IPS DF 19.7 (cell line): ENCODE data around the gene KIAA0319L.
A peak's percentile ranks its signal among the peaks of the same experiment; 100 is the strongest.
"Not testable (repeated sequence)": the region's sequence is repeated elsewhere in the genome, so short reads cannot be mapped to it uniquely, and the experiment has no call there.

Source experiments
- DNase-seq: peaks from one replicate; pipeline ENCODE4 v3.0.0-alpha.2; 2013; ENCODE audit warnings: low read depth, low spot score

KIAA0319L gene

DNA sequence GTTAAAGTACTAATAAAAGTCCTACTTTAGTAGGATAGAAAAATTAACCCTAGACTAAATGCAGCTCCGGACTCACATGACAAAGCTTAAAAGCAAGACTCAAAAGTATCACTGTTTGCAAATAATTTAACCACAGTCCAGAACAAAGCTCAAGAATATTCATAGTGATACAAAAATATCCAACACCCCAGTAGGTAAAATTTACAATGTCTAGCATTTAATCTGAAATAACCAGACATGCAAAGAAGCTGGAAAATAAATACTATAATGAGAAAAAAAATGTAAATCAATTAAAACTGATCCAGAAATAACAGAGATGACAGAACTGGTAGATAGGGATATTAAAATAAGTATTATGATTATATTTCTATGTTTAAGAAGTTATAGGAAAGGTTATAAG, 67.0 kb downstream of the KIAA0319L start:
- no peak for DNase-seq

DNA sequence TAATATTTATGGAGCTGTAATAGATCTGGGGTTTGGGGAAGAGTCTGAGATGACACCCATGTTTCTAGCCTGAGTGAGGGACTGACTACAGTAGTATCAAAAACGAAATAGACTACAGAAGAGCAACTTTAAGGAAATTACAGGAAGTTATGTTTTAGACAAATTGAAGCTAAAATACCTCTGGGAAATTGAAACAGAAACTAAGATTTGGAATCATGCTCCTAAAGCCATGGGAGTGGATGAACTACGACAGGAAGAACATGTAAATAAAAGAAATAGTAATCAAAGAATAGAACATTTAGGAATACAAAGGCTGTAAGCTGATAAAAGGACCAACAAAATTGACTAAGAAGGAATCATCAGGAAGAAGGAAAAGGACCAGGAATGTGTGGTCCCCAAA, 68.9 kb downstream of the KIAA0319L start:
- no peak for DNase-seq

DNA sequence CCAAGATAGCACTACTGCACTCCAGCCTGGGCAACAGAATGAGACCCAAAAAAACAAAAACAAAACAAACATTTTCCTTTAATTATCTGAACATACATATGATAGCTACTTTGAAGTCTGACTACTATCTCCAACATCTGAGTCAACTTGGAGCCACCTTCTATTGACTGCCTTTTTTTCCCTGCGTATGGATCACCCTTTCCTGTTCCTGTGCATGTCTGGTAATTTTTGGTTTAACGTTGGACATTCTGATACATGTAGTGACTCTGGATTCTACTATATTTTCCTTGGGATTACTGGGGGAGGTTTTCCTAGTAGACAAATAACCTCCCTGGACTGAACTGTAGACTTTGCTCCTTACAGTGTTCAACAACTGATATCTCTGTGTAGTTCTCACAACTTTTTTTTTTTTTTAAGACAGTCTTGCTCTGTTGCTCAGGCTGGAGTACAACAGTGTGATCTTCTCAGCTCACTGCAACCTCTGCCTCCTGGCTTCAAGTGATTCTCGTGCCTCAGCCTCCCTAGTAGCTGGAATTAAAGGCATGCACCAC, 70.3 kb downstream of the KIAA0319L start:
- DNase-seq: no peak

DNA sequence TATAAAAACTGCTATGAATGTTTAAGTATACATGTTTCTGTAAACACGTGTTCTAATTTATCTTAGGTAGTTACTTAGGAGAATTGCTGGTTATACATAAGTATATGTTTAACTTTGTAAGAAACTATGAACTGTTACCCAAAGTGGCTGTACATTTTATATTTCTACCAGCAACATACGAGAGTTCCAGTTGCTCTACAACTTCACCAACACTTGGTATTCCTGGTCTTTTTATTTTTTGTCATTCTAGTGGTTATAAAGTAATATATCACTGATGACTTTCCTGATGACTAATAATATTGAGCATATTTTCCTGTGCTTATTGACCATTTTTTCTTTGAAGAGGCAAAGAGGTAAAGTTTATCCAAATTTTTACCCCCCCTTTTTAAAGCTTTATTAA, 76.0 kb downstream of the KIAA0319L start:
- no peak for DNase-seq

DNA sequence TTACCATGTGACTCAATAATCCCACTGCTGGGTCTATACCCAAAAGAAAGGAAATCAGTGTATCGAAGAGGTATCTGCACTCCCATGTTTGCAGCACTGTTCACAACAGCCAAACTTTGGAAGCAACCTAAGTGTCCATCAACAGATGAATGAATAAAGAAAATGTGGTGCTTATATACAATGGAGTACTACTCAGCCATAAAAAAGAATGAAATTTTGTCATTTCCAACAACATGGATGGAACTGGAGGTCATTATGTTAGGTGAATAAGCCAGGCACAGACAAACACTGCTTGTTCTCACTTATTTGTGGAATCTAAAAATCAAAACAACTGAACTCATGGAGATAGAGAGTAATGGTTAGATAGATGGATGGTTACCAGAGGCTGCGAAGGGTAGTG, 79.3 kb downstream of the KIAA0319L start:
- no peak for DNase-seq

DNA sequence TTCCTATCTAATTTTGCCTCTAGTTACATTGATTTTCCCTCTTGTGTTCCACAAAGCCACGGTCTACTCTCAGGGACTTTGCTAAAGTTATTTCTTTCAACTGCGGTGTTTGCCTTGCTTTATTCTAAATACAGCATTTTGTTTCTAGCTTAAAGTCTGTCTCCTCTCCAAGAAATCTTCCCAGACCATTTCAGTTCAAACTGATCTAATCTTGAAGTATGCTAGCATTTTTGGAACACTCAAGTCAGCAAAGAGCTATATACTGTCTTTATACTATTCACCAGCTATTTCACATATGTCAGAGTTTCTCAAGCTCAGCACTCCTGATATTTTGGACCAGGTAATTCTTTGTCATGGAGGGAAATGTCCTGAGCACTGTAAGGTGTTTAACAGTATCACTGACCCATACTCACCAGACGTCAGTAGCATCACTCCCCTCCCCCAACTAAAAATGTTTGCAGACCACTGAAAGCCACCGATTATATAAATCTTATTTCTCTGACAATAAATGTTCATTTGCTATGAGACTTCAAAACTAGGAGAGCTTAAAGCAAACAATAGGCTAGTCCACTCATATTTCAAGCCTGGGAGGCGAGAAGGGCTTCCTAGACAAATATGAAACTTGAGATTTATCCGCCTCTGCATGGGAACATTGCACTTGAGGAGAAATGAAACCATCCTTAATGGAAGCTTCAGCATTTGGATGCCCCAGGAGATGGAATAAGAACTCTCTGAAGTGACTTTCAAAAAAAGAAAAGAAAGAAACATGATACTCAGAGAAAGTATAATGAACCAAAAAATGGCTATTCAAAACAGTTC, 81.1 kb downstream of the KIAA0319L start:
- no peak for DNase-seq

DNA sequence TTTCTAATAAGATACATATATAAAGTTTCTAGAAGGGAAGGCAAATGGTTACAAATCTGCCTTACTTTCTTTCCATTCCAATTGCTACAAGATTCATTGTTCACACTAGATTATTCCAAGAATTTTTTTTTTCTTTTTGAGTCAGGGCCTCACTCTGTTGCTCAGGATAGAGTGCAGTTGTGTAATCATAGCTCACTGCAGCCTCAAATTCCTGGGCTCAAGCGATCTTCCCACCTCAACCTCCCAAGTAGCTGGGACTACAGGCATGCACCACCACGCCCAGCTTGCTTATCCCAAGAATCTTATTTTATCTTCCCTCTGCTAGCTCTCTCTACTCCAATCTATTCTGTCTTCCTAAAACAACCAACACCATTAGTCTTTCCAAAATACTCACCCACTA, 81.8 kb downstream of the KIAA0319L start:
- DNase-seq: no peak

DNA sequence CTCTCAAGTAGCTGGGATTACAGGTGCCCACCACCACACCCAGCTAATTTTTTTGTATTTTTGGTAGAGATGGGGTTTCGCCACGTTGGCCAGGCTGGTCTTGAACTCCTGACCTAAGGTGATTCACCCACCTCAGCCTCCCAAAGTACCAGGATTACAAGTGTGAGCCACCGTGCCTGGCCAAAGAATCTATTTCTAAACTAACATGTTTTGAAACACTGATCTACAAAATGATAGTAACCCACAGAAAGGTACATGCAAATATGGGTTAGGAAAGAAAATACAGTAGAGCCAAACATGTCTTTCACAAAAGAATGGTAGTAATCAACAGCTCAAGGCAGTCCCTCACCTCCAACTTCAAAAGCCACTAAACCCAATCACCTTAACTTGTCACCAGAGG, 84.0 kb downstream of the KIAA0319L start:
- DNase-seq: not testable (repeated sequence)

DNA sequence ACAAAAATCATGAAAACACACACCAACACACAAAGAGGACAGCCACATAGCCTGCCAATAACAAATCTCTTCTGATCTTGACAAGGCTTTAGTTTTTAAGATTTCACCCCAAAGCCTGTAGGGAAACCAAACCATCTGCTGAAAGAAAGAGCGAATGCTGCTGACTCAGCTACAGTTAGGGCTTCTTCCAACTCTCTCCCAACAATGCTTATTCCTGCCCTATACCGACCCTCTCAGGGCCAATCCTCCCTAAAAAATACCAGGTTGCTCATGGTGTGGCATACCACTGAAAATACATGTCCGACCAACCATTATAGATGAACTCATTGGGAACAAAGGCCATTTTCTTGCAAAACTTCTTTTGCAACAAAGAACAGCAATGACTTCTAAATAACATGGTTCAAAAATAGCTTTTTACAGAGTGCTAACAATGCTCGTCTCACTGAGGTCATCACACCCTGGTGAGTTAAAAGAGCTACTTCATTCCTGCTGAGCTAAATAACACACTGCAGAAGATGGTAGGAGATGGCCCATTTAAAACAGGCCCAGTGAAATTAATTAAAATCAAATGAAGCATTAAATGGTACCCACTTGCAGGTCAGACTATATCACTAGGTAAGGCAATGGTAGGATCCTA, 86.1 kb downstream of the KIAA0319L start:
- peak; percentile 9 for DNase-seq

DNA sequence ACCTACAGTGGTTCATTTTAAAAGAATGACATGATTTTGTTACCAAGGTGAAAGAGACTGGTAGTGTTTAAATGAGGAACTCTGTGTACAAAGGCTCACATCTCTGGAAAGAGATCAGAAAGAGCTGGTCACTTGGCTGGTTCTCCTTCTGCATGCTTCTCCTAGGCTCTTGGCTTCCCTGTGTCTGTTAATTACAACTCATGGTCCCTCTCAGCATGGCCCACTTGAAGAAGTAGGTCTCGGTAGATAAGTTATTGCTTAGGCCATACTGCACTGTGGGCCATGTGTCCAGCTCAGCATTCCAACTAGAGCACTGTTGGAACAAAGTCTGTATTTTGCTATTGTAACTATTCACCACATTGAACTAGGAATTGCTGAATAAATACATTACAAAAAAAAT, 91.1 kb downstream of the KIAA0319L start:
- DNase-seq: no peak

DNA sequence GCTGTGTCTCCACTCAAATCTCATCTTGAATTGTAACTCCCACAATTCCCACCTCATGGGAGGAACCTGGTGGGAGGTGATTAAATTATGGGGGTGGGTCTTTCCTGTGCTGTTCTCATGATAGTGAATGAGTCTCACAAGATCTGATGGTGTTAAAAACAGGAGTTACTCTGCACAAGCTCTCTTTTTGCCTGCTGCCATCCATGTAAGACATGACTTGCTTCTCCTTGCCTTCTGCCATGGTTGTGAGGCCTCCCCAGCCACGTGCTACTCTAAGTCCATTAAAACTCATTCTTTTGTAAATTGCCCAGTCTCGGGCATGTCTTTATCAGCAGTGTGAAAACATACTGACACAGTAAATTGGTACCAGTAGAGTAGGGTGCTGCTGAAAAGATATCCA, 93.5 kb downstream of the KIAA0319L start:
- DNase-seq: not testable (repeated sequence)

DNA sequence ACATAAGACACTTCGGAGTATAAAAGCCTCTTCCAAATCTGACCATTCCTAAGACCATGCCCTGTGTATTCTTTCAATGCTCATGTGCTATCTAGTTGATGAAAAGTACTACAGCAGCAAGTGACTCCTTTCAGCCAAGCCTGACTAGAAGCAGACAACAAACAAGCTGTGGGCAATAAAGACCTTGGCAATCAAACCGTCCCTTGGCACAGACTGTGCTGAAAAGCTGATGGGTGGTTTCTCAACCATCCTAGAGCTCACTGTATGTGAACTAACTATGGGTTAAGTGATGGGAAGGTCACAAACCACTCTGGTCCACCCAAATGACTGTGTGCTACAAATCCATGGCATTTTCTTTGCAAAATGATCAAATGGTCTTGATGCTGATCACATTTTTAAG, 94.0 kb downstream of the KIAA0319L start:
- DNase-seq: no peak

DNA sequence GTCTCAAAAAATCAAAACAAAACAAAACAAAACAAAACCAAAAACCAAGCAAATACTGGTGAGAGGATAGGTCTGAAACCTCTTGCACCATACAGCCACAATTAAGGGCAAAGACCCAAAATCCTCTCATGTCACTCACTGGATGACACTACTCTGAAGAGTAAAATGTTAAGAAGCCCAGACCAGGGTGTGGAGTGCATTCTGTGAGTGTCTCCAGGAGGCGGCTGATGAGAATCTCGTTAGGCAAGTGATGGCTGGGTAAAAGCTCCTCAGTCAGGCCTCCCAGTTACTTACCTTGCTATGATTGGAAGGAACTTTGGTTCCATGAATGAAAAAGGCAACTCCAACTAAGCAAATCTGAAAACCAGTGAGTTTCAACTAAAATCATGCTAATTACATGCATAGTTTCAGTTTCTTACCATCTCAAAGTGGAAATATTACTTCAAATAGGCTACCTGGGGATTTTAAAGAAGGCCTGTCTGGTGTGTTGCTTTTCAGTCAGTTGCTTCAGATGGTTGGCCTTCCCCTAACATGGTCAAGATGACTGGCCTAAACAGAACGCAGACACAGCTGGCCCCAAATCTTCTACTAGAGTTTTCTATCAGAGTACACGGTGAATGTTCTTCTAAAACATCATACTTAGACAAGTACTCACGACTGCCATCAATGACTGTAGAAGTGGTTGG, 95.1 kb downstream of the KIAA0319L start:
- DNase-seq: no peak

DNA sequence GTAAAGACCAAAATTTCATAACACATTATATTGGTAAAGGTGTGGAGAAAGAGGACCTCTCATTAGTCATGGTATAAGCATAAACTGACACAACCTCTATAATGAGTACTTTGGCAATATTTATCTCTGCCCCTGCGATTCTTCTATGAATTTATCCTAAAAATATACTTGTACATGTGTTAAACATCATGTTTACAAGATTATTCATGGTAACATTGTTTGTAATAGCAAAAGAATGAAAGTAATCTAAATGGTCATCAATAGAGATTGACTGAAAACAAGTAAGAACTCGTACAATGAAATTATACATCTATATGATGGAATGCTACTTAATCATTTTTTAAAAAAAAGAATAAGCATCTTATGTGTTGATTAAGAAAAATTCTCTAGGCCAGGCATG, 96.4 kb downstream of the KIAA0319L start:
- no peak for DNase-seq

DNA sequence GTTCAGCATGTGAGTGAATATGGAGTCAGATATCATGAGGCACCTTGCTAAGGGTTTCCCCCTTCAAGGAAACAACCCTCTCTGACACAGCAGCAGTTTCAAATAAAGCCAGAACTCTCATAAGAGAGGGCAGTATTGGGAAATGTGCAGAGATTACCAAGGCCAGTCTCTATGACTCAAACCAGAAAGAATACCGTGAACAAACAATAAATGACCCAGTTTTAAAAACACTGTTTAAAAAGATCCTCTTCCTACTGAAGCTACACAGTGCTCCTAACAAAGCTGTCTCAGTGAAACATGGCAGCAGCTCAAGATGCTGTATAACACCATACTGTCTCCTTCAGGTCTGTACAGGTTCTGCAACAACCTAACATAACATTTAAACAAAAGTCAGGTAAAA, 102.6 kb downstream of the KIAA0319L start:
- no peak for DNase-seq

DNA sequence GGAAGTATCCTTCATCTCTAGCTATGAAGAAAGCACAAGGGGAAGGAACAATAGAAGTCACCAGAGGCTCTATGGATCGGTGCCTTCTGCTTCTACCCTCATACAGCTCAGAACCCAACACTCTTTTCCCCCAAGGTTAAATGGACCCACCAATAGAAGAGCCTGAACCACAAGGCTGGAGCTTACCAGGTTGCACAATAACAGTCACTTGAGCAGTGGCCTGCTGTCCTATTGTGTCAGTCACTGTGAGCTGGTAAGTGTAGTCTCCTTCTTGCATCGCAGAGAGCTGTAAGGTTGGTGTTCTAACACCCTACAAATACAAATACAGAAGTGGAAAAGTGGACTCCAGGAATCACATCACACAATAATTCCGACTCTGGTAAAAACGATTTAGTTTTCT, 103.0 kb downstream of the KIAA0319L start:
- no peak for DNase-seq

DNA sequence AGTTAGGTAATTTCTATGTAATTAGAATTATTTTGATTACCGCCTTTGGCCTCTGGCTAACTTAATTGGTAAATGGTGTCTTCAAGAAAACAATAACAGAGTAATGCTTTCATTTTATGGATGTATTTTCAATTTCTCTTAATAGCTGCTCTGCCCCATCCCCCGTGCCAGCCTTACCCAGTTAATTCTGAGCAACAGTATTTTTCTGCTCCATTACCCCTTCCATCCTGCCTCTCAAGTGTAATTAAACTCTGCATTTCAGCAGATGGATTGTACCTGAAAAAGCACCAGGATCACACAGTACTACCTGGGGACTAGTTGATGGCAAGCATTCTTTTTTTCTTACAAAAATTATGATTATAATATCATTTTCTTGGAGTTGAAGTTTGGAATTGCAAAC, 104.2 kb downstream of the KIAA0319L start:
- DNase-seq: no peak

DNA sequence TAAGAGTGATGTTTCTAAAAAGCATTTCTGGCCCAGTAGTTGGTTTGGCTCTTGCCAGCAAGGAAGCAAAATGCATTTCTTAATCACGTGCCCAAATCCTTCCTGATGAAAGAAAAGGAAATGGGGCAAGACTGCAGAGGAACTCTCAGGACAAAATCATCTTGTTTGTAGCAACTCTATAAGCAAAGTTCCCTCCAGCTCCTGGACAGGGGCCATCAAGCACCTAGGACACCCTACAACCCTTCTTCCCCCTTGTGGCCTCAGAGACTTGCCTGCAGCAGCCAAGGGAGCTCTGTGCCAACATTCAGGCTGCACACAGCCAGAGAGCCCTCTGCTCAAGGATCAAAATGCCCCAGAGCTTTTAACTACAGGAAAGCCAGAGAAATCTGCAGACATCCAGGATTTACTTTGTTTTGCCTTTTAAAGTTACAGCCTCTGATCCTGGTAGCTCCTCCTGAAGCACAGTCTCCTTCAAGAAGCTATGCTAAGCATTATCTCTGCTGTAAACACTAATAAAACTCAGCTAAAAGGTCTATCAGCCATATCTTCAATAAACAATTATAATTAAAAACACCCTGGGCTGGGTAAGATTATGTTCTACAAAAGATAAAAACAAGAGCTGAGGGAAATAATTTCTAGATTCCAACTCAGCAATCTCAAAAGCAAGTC, 105.0 kb downstream of the KIAA0319L start:
- DNase-seq: no peak

DNA sequence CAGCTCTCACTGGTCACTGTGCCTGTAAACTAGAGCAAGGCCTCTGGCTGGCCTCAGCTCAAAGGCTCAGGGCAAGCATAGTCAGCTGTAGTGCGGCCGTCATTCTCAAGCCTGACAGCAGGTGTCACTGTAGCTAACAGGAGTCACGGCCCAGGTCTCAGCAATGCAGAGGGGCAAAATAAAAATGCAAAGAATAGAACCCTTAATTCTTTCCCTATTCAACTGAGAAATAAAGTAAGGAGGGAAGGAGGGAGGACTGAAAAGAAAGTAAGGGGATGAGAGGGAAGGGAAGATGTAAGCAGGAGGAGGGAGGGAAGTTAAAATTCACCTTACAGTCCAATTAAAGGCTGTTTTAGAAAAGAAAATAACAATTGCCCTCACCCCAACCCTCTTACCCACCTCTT, 106.1 kb downstream of the KIAA0319L start:
- DNase-seq: no peak

DNA sequence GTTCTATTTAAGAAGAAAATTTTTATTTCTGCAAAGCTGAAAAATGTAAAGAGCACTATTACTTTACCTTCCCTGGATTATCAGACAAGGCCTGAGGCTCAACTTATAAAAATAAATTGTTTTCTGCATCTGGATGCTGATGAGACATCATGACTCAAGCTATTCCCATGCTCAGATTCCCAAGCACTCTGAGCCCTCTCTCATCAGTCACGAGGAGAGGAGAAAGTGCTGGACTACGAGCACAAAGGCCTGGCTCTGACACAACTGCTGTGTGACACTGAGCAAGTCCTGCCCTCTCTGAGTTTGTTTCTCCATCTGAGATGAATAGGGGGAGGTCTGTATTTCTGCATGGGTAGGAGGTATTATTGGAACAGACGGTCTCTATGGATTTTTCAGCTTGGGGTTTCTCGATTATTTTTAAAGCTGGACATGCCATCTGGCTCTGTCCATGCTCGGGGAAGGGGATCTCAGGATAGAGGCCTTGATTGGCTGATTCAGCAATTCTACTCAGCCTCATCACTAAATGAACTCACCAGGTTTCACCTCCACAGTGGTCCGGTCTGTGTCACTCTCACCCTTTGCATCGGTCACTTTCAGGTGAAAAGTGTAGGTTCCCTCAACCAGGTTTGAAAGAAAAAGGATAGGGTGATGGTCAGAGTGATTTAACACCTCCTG, 107.7 kb downstream of the KIAA0319L start:
- no peak for DNase-seq

DNA sequence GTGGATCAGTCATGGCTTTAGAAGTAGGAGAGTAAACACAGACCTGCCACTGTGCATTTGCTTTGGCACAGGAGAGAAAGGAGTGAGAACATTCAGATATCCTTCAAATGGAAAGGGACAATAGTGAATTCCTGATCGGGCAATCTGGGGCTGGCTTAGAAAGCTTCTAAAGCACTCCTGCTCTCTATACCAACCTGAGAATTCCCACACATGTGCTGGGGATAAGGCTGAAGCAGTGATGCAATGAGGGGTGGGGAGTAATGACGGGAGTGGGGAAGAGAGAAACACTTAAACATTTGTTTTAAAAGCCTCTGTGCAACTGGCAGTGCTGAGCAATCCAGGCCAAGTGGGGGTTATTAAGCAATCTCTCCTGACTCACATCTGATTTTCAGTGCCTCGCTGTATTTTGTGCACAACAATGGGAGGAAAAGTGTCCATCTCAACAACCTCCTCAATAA, 108.8 kb downstream of the KIAA0319L start:
- no peak for DNase-seq
